Esophagus squamous epithelium (tissue), 4 donors: ENCODE results near the gene LARP7.

Experiments
- CTCF ChIP-seq, 6 experiments: fragments of 450-650 bp in 4 of 6; fragments of 200-600 bp in 2 of 6; sonication (generic) in 2 of 6; IDR thresholded peaks; one replicate each; pipeline ENCODE4 v1.5.1; 2016 to 2019; ENCODE audit warnings: antibody characterized with exemption in 6 of 6, mild to moderate bottlenecking in 4 of 6, moderate library complexity in 4 of 6
- POLR2A ChIP-seq, 4 donors: fragments of 450-650 bp; IDR thresholded peaks; one replicate each; pipeline ENCODE4 v1.6.1; 2017; ENCODE audit warnings: antibody characterized with exemption in 4 of 4, mild to moderate bottlenecking in 4 of 4, moderate library complexity in 3 of 4

- no peak for TF ChIP-seq CTCF (IDR thresholded peaks at IDR 0.05)
- TF ChIP-seq POLR2A (IDR thresholded peaks at IDR 0.05) = no peak
Measured at GRCh38 chr4:112680996-112681395, 44.1 kb downstream of the LARP7 start.
